A549 (cell line): ENCODE data around the gene ZNF276. TPM values are rescaled to one million over a fixed set of nuclear protein-coding genes. Genes with fewer than 3 reads are reported as not detected.
"Not testable (repeated sequence)": the region's sequence is repeated elsewhere in the genome, so short reads cannot be mapped to it uniquely, and the experiment has no call there.

Source experiments
- ATAC-seq, 2 experiments: fragments of 200-7000 bp in 1 of 2; fragments of >200 bp in 1 of 2; cut with Nextera tagmentation in 1 of 2; cut with Tn5 transposase in 1 of 2; 3 replicates each; pipeline versions ENCODE4 v1.8.0 to v1.9.1; 2018 to 2020; ENCODE audit warnings: mild to moderate bottlenecking in 1 of 2, moderate library complexity in 1 of 2
- CTCF ChIA-PET: fragments of 300-600 bp; sonication (Branson Sonifier 250); formaldehyde crosslinking; extraction: SDS; loops from one replicate; lab custom pipeline; 2021; ENCODE audit warnings: antibody characterized with exemption, inconsistent platforms; lab: Yijun Ruan, JAX
- POLR2A ChIA-PET: fragments of 350-600 bp; formaldehyde crosslinking; extraction: SDS; loops from one replicate; lab custom pipeline; 2021; ENCODE audit warnings: antibody characterized with exemption, inconsistent platforms; lab: Yijun Ruan, JAX
- DNase-seq, 2 experiments: peaks; one replicate each; pipeline versions ENCODE4 v3.0.0 to v3.0.0-alpha.2; 2011 to 2016; ENCODE audit warnings: low read depth in 1 of 2, low spot score in 1 of 2
- FAIRE-seq: peaks from 2 replicates; lab custom pipeline; 2011; peaks lifted over from hg19 to GRCh38; lab: Jason Lieb, UNC
- H3K27ac ChIP-seq, 2 experiments: fragments of >200 bp; sonication (Bioruptor Twin); formaldehyde crosslinking; 3 replicates each; pipeline ENCODE4 v1.5.1; 2016 to 2017
- H3K4me1 ChIP-seq: fragments of >200 bp; sonication (Bioruptor Twin); formaldehyde crosslinking; 3 replicates; pipeline ENCODE4 v1.6.1; 2016
- H3K4me2 ChIP-seq: fragments of >200 bp; sonication (Bioruptor Twin); formaldehyde crosslinking; 3 replicates; pipeline ENCODE4 v1.6.1; 2016
- H3K4me3 ChIP-seq: fragments of >200 bp; sonication (Bioruptor Twin); formaldehyde crosslinking; 3 replicates; pipeline ENCODE4 v1.5.1; 2016
- H3K9me3 ChIP-seq: fragments of >200 bp; sonication (Bioruptor Twin); formaldehyde crosslinking; 3 replicates; pipeline ENCODE4 v1.6.1; 2016
- CBX2 ChIP-seq: fragments of 200-600 bp; sonication (generic); IDR thresholded peaks from 2 replicates; pipeline ENCODE4 v1.6.1; 2016; ENCODE audit warnings: low read depth, mild to moderate bottlenecking, borderline replicate concordance
- CEBPB ChIP-seq, 2 experiments: fragments of >200 bp in 1 of 2; sonication (Bioruptor Twin) in 1 of 2; formaldehyde crosslinking in 1 of 2; IDR thresholded peaks; 2 replicates each; pipeline ENCODE4 v1.6.1; 2012 to 2016
- CHD2 ChIP-seq: fragments of 150-350 bp; IDR thresholded peaks from 2 replicates; pipeline ENCODE4 v1.6.1; 2014; ENCODE audit warnings: low read length; ENCODE audit not compliant: partially characterized antibody
- CTCF ChIP-seq: fragments of >200 bp; sonication (Bioruptor Twin); formaldehyde crosslinking; IDR thresholded peaks from 3 replicates; pipeline ENCODE4 v1.5.1; 2016
- E2F6 ChIP-seq: IDR thresholded peaks from 2 replicates; pipeline ENCODE4 v1.6.1; 2012; ENCODE audit warnings: low read depth, borderline replicate concordance
- ELK1 ChIP-seq: fragments of 150-350 bp; IDR thresholded peaks from 2 replicates; pipeline ENCODE4 v1.6.1; 2014; ENCODE audit warnings: low read depth, mild to moderate bottlenecking, low read length
- ESRRA ChIP-seq: fragments of 150-350 bp; IDR thresholded peaks from 2 replicates; pipeline ENCODE4 v1.6.1; 2014; ENCODE audit warnings: mild to moderate bottlenecking, low read length, borderline replicate concordance
- FOSL2 ChIP-seq, 2 experiments: fragments of 450-650 bp in 1 of 2; fragments of >200 bp in 1 of 2; sonication (Bioruptor Twin) in 1 of 2; formaldehyde crosslinking; IDR thresholded peaks; 2 replicates each; pipeline versions ENCODE4 v1.5.0 to v1.6.1; 2016 to 2020; ENCODE audit warnings: mild to moderate bottlenecking in 1 of 2, moderate library complexity in 1 of 2
- FOXS1 ChIP-seq: fragments of 250-450 bp; sonication (Bioruptor Pico); IDR thresholded peaks from 2 replicates; pipeline ENCODE4 v1.5.0; 2020; ENCODE audit warnings: mild to moderate bottlenecking, moderate library complexity
- GATA3 ChIP-seq: IDR thresholded peaks from 2 replicates; pipeline ENCODE4 v1.6.1; 2012; ENCODE audit warnings: borderline replicate concordance
- HEYL ChIP-seq: fragments of 250-450 bp; sonication (Bioruptor Pico); IDR thresholded peaks from 2 replicates; pipeline ENCODE4 v1.8.0; 2021; ENCODE audit warnings: mild to moderate bottlenecking, moderate library complexity
- HOXB13 ChIP-seq: fragments of 250-450 bp; sonication (Bioruptor Pico); IDR thresholded peaks from 2 replicates; pipeline ENCODE4 v1.5.0; 2020; ENCODE audit warnings: low read depth, mild to moderate bottlenecking, moderate library complexity
- HOXB5 ChIP-seq: fragments of 250-450 bp; sonication (Bioruptor Pico); IDR thresholded peaks from 2 replicates; pipeline ENCODE4 v1.5.0; 2020; ENCODE audit warnings: mild to moderate bottlenecking, moderate library complexity
- KDM5A ChIP-seq: fragments of 200-600 bp; sonication (generic); IDR thresholded peaks from 2 replicates; pipeline ENCODE4 v1.6.1; 2016; ENCODE audit warnings: antibody characterized with exemption, mild to moderate bottlenecking
- MAX ChIP-seq: IDR thresholded peaks from 2 replicates; pipeline ENCODE4 v1.6.1; 2012
- NR3C1 ChIP-seq: fragments of >200 bp; sonication (Bioruptor Twin); formaldehyde crosslinking; IDR thresholded peaks from 3 replicates; pipeline ENCODE4 v1.6.1; 2017
- POLR2AphosphoS2 ChIP-seq: conservative IDR thresholded peaks from 2 replicates; pipeline ENCODE4 v1.6.1; 2012; ENCODE audit warnings: low read length, improper control_type of control experiment, inconsistent platforms
- RARB ChIP-seq: fragments of 250-450 bp; sonication (Bioruptor Pico); IDR thresholded peaks from 2 replicates; pipeline ENCODE4 v1.8.0; 2021; ENCODE audit warnings: mild to moderate bottlenecking, moderate library complexity
- RFX5 ChIP-seq: fragments of 450-650 bp; IDR thresholded peaks from 2 replicates; pipeline ENCODE4 v1.7.1; 2014; ENCODE audit warnings: antibody characterized with exemption, mild to moderate bottlenecking, moderate library complexity
- USF2 ChIP-seq: fragments of 450-650 bp; IDR thresholded peaks from 2 replicates; pipeline ENCODE4 v1.6.1; 2014; ENCODE audit warnings: antibody characterized with exemption
- ZFP36 ChIP-seq: fragments of 450-650 bp; IDR thresholded peaks from 2 replicates; pipeline ENCODE4 v1.6.1; 2014; ENCODE audit warnings: borderline replicate concordance; ENCODE audit not compliant: partially characterized antibody
- ZNF302 ChIP-seq: fragments of 250-450 bp; sonication (Bioruptor Pico); IDR thresholded peaks from 2 replicates; pipeline ENCODE4 v1.9.0; 2021; ENCODE audit warnings: inconsistent platforms, mild to moderate bottlenecking, moderate library complexity
- WGBS: methylation state at CpG from one replicate; pipeline ENCODE4 v1.1.6; 2017; ENCODE audit errors: missing lambda C conversion rate; 5-methylcytosine and 5-hydroxymethylcytosine counted together
- polyA plus RNA-seq, 4 experiments: library from polyadenylated mRNA; depleted of rRNA in 3 of 4; stranded (reverse); fragments of >200 nt; fragmentation: RNase III in 1 of 4; extraction: RNeasy Plus Mini Kit Qiagen cat#74134 plus additional on column Dnase treatment in 1 of 4; gene quantifications; 2 replicates in 3 of 4; 3 replicates in 1 of 4; pipeline ENCODE4 v1.2.3, GENCODE V29; 2011 to 2017

The ZNF276 gene
- polyA plus RNA-seq, 2 of the 4 experiments (the other 2 are of a cell fraction) = 6.5 to 15.1 TPM

- H3K27ac ChIP-seq = no peak overlapping the region
- no peak for FAIRE-seq
- TF ChIP-seq POLR2AphosphoS2 (no peak), USF2 (no peak), ELK1 (no peak), FOSL2 (IDR thresholded peaks at IDR 0.05) (no peak), FOSL2 (CRISPR knock-in tag; IDR thresholded peaks at IDR 0.05) (no peak), NR3C1 (no peak), ZNF302 (no peak), KDM5A (no peak), HOXB5 (no peak), E2F6 (no peak), MAX (no peak), CTCF (no peak), CBX2 (no peak), HOXB13 (CRISPR knock-in tag) (no peak), RFX5 (no peak), CHD2 (no peak), ESRRA (no peak), FOXS1 (CRISPR knock-in tag) (no peak)
- TF ChIP-seq, all 56 proteins: peak for 0
- H3K4me2 ChIP-seq = no peak overlapping the region
- H3K4me3 ChIP-seq = no peak overlapping the region
- H3K9me3 ChIP-seq = no peaks in the 10 kb centered on the region
- 93% methylated on average over 14 of the region's 16 CpGs for WGBS
- ATAC-seq (no peak), DNase-seq (no peak)
- CTCF ChIA-PET = interaction anchor here (0.7 to 4.2 kb wide), 5 partner anchors 9 to 126 kb away, joined by 4 to 18 read pairs (median 6); no protein-coding TSS in a partner anchor
- POLR2A ChIA-PET = no interaction called here
- no peaks in the 10 kb centered on the region for H3K4me1 ChIP-seq
These were observed 49.0 kb downstream of the ZNF276 start for GRCh38 chr16:89770367-89770766.

- 97% methylated on average over 13 of the region's 13 CpGs for WGBS
- no peak for FAIRE-seq
- CTCF ChIA-PET = interaction anchor here (0.9 to 4.7 kb wide), 2 partner anchors 16 to 85 kb away, joined by 4 to 27 read pairs; no protein-coding TSS in a partner anchor
These were observed 53.9 kb downstream of the ZNF276 start for GRCh38 chr16:89775223-89775622.

GRCh38 chr16:89778211-89778610, 56.9 kb downstream of the ZNF276 start:
- H3K4me1 ChIP-seq, DNase-seq, FAIRE-seq, H3K27ac ChIP-seq, H3K4me3 ChIP-seq, H3K4me2 ChIP-seq, POLR2A ChIA-PET, H3K9me3 ChIP-seq, ATAC-seq: not testable (repeated sequence)
- CTCF ChIA-PET = interaction anchor here (0.8 to 1.7 kb wide), 4 partner anchors 10 to 75 kb away, joined by 3 to 5 read pairs (median 3); no protein-coding TSS in a partner anchor
- peak in 1 of 2 experiments; percentile 27; a peak in 1 of 4 replicates for TF ChIP-seq CEBPB (IDR thresholded peaks at IDR 0.05)
- 88% methylated on average over 5 of the region's 5 CpGs for WGBS

More at GRCh38 chr16:89775223-89775622, 53.9 kb downstream of the ZNF276 start:
- ATAC-seq (no peak), DNase-seq (no peak)
- H3K9me3 ChIP-seq = no peaks in the 10 kb centered on the region
- H3K4me3 ChIP-seq = no peak overlapping the region
- H3K4me2 ChIP-seq = no peak overlapping the region
- no peaks in the 10 kb centered on the region for H3K4me1 ChIP-seq
- TF ChIP-seq ZFP36 = no peak
- no peak for TF ChIP-seq CBX2
- TF ChIP-seq GATA3 = no peak
- TF ChIP-seq HEYL = no peak
- TF ChIP-seq CHD2 = no peak
- TF ChIP-seq RARB = no peak
- TF ChIP-seq POLR2AphosphoS2 = no peak
- TF ChIP-seq, all 56 proteins: peak for 0
- POLR2A ChIA-PET = no interaction called here
- H3K27ac ChIP-seq = no peak overlapping the region
